GM10266 (cell line): ENCODE measurements around the gene LOXL1.

ENCODE experiments used
- DNase-seq: peaks from one replicate; pipeline ENCODE4 v3.0.0; 2012; ENCODE audit errors: extremely low spot score
- CTCF ChIP-seq: IDR thresholded peaks from 2 replicates; pipeline ENCODE4 v1.5.1; 2012; ENCODE audit warnings: mild to moderate bottlenecking, low read depth; ENCODE audit not compliant: control insufficient read depth, insufficient read depth; ENCODE audit errors: missing control alignments

Gene LOXL1

GRCh38 chr15:73925848-73926218, 429 bp upstream of the LOXL1 start:
- no peak for TF ChIP-seq CTCF
- no peak for DNase-seq

GRCh38 chr15:73927003-73927475, 777 bp downstream of the LOXL1 start:
- peak; percentile 66 for DNase-seq
- TF ChIP-seq CTCF: no peak

DNA sequence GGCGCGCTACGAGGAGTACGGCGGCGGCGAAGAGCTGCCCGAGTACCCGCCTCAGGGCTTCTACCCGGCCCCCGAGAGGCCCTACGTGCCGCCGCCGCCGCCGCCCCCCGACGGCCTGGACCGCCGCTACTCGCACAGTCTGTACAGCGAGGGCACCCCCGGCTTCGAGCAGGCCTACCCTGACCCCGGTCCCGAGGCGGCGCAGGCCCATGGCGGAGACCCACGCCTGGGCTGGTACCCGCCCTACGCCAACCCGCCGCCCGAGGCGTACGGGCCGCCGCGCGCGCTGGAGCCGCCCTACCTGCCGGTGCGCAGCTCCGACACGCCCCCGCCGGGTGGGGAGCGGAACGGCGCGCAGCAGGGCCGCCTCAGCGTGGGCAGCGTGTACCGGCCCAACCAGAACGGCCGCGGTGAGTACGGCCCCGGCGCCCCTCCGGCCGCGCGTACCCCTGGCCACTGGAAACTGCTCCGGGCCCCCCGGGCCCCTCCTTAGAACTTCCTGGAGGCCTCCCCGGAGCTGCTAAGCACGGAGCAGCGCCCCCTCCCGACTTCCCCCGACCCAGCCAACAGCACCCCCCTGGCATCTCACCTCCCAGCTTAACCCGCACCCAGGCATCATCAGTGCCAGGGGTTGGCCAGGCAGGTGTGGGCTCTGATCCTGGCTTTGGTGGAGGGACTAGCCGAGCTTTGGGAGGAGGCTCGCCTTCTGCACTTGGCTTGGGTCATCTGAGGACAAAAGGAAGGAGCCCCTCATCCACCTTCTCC, 1.4 kb downstream of the LOXL1 start:
- TF ChIP-seq CTCF: peak; percentile 9
- DNase-seq: peak; percentile 75

- TF ChIP-seq CTCF: no peak
- DNase-seq: no peak
Observed at GRCh38 chr15:73928241-73928579, 1.9 kb downstream of the LOXL1 start.

DNA sequence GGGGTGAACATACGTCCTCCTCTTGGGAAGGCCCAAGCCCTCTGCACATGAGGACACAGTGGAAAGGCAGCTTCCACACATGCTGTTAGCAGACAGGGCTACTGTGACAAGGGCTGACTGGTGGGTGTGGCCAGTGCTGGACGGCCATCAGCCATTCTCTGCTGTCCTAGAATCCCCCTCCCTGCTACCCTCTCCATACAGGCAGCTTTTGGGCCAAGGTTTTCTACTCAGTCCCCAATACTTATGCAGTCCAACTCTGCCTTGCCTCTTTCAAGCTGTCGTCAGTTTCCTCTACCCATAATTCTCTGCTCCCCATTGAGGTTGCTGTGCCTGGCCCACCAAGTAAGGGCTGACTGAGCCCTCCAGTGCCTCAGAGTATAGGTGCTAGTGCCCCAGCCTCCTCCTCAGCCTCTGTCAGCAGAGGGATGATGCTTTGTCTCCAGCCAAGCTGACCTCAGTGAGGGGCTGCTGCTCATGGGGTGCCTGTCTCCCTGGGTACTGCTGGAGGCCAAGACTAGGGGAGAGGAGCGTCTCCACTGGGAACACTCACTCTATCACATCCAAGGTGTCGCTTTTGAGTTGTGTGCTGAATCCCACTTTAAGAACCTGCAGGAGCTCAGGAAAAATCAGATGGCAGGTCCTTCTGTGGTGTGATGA, 2.8 kb downstream of the LOXL1 start:
- no peak for TF ChIP-seq CTCF
- DNase-seq: no peak

- no peak for TF ChIP-seq CTCF
- DNase-seq: no peak
Observed at GRCh38 chr15:73930371-73930770, 4.1 kb downstream of the LOXL1 start.

DNA sequence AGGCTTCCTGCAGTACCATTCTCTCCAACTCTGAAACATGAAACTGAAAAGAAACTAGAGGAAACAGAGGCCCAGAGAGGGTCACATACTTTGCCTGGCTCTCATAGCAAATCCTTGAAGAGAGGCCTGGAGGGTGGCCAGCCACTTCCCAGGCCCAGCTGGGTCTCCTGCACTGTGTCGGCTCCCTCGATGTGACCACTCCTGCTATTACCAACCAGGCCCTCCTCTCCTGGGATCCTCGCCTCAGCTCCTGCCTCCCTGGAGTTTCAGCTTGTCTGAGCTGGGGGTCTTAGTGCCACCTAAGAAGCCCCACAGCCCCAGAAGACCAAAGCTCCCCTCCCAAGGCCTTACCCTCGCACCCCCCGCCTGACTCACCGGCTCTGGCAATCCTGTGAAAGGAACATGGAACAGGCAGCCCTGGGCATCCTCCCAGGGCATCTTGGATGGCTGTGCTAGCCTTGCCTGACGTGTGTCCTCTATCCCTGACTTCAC, 4.6 kb downstream of the LOXL1 start:
- no peak for TF ChIP-seq CTCF
- no peak for DNase-seq
